GM19372 (cell line): ENCODE data around the gene CCDC187.

ENCODE experiments used
- ATAC-seq: cut with Tn5 transposase; IDR thresholded peaks from one replicate; pipeline ENCODE4 v1.9.1; 2021; ENCODE audit warnings: mild to moderate bottlenecking, low read depth, moderate library complexity; ENCODE audit not compliant: unreplicated experiment

The CCDC187 gene

GRCh38 chr9:136340356-136341041, 36.6 kb upstream of the CCDC187 start:
- ATAC-seq = no peak

DNA sequence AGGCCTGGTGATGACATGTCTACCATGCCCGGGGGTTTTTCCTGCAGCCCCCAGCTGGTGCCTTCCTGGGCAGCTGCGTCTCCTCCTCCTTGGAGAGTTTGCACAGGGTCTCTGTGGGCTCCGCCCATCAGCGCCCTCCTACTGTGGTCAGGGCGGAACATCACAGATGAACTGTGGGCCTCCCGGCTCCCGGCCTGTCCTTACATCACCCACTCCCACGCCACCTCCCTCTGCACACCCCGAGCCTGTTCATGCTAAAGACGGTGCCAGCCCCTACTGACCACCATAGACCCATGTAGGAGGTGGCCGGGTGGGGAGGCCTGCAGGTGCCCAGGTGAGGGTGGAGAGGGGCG, 36.0 kb upstream of the CCDC187 start:
- no peak for ATAC-seq

DNA sequence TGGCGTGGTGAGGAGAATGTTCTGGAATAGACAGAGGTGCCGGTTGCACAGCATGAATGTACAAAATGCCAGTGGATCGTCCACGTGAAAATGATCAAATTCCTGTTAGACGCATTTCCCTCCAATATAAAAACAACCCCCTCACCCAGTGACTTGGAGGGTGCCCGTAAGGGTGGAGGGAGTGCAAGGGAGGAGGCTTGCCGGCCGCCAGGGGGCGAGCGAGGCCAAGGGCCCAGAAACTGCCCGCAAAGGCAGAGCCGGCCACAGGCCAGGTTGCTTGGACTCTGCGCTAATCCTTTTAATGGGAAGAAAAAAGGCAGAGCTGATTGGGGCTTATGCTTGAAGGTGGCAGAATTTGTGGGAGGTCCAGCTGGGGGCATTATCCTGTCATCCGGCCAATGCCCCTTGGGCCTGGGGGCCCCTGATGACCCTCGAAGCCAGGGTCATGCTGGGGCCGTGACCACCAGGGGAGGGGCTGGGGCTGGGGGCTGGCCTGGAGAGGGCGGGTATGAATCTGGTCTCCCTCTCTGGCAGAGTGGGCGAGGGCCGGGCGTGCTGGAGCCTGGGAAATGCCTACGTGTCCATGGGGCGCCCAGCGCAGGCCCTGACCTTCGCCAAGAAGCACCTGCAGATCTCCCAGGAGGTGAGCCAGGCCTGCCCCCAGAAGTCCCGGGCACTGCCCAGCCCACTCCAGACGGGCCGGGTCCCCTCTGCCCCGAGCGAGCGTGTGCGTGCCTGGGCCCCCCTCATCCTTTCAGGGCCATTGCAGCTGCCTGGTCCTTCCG, 35.5 kb upstream of the CCDC187 start:
- ATAC-seq = no peak

DNA sequence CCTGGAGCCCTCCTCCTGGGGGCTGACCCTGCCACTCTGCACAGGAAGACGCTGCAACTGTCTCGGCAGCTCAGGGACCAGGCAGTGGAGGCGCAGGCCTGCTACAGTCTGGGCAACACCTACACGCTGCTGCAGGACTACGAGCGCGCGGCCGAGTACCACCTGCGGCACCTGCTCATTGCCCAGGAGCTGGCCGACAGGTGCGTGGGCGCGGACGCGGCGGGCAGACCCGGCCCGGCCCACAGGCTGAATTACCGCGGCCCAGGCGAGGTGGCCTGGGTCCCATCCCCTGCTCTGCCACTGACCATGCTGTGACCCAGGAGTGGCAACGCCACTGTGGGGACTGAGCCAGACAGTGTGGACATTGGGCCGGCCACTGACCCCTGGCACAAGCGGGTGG, 34.6 kb upstream of the CCDC187 start:
- no peak for ATAC-seq

GRCh38 chr9:136337416-136338395, 33.8 kb upstream of the CCDC187 start:
- no peak for ATAC-seq

GRCh38 chr9:136336881-136337280, 33.0 kb upstream of the CCDC187 start:
- ATAC-seq = no peak

GRCh38 chr9:136336156-136336870, 32.4 kb upstream of the CCDC187 start:
- no peak for ATAC-seq

- no peak for ATAC-seq
These were observed 31.6 kb upstream of the CCDC187 start for GRCh38 chr9:136335296-136336155.

GRCh38 chr9:136334541-136334940, 30.6 kb upstream of the CCDC187 start:
- ATAC-seq = no peak

- ATAC-seq = no peak
These were observed 29.6 kb upstream of the CCDC187 start for GRCh38 chr9:136333486-136333885.

GRCh38 chr9:136333045-136333444, 29.2 kb upstream of the CCDC187 start:
- no peak for ATAC-seq

- ATAC-seq = no peak
These were observed 28.6 kb upstream of the CCDC187 start for GRCh38 chr9:136332482-136332983.

DNA sequence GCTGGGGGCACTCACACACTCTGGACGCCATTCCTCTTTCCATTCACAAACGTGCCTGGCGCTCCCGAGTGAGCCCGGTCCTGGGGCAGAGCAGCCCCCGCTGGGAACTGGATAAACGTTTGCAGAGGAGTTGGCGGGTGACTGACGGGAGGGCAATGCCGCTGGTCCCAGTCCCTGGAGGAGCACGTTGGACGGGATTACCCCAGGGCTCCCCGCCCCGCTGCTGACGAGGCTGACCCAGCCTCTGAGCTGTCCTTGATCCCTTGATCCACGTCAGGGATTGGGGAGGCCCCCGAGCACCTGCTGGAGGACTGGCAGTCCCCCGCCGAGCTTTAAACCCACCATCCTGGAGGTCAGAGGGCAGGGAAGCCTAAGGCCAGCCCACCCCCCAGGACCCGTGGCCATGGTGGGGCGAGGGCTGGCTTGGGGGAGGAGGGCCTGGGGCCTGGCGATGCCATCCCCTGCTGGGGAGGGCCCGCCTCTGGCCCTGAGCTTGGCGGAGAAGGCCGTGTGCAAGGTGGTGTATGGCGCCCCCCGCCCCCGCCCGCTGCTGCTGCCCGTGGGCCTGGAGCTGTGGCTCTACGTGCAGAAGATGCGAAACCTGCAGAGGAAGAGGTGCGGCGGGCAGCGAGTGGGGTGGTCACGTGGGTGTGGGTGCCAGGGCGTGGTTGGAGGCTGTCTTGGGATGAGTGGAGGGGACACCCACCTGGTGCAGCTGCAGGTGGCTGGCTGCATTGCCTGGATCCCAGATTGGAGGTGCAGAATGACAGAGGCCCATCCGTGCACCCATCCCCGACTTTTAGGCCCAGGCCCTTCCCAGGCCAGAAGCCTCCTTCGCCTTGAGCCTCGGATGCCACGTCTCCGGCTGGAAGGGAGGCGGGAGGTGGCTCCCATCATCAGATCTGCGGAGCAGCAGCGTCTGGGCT, 27.9 kb upstream of the CCDC187 start:
- ATAC-seq = no peak

GRCh38 chr9:136331030-136331429, 27.1 kb upstream of the CCDC187 start:
- ATAC-seq = no peak

DNA sequence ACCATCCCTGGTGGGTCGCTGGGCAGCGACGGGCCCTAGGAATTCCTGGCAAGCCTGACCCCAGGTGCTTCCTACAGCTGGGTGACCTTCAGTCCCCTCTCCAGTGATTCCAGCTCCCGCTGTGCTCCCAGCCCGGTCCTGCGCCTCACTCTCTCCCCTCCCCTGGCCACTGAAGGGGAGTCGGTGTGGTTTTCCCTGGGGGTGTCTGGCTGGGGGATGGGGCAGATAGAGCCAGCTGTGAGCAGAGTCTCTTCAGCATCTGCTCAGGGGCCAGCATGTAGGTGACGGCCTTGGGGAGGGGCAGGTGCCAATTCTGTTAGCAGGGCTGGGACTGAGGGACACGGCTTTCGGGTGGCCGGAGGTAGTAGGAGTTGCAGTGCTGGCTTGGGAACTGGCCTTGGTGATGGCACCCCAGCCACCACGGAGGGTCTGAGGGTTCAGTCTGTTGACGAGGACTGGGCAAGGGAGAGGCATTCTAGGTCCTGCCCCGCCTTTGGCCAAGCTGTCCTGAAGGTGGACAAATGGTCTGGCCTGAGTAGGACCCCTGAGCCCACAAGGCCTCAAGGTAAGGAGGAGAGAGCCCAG, 26.6 kb upstream of the CCDC187 start:
- ATAC-seq = no peak

- ATAC-seq = no peak
These were observed 25.9 kb upstream of the CCDC187 start for GRCh38 chr9:136329636-136330405.

GRCh38 chr9:136329211-136329627, 25.3 kb upstream of the CCDC187 start:
- no peak for ATAC-seq
